K562 (cell line): ENCODE results near the gene CEP131. TPM values are rescaled to one million over a fixed set of nuclear protein-coding genes. Genes with fewer than 3 reads are reported as not detected.

Experiments
- ATAC-seq: fragments of 200-7000 bp; cut with Tn5 transposase; 3 replicates; pipeline ENCODE4 v1.9.1; 2020; ENCODE audit warnings: moderate library complexity
- BruUV-seq: library from RNA; stranded (reverse); fragments of 400-500 nt; replicated peaks from 2 replicates; lab custom pipeline; 2021; lab: Mats Ljungman, UMichigan
- CTCF ChIA-PET: fragments of 300-600 bp; formaldehyde crosslinking; extraction: SDS; loops from one replicate; lab custom pipeline; 2021; ENCODE audit warnings: low intra/inter-chr PET ratio; lab: Yijun Ruan, JAX
- POLR2A ChIA-PET: fragments of 300-600, 350-650 bp; sonication (Branson Sonifier 250); formaldehyde crosslinking; extraction: SDS; loops from one replicate; lab custom pipeline; 2021; ENCODE audit warnings: antibody characterized with exemption, inconsistent platforms; lab: Yijun Ruan, JAX
- DNase-seq, 4 experiments: peaks; one replicate each; pipeline versions ENCODE4 v3.0.0 to v3.0.0-alpha.2; 2011 to 2018; ENCODE audit warnings: low spot score in 3 of 4, mixed read lengths in 3 of 4; ENCODE audit errors: extremely low read depth in 1 of 4
- FAIRE-seq: peaks from 2 replicates; lab custom pipeline; 2011; peaks lifted over from hg19 to GRCh38; lab: Jason Lieb, UNC
- H2AFZ ChIP-seq: 2 replicates; pipeline ENCODE4 v1.6.0; 2011; ENCODE audit warnings: low read depth, low read length, control low read depth, inconsistent platforms
- H3K27ac ChIP-seq: fragments of 200-600 bp; 3 replicates; pipeline ENCODE4 v1.8.0; 2011; ENCODE audit warnings: low read depth, mild to moderate bottlenecking, control low read depth, inconsistent platforms, low read length, moderate library complexity, mixed read lengths; ENCODE audit errors: extremely low read depth
- H3K27me3 ChIP-seq, 2 experiments: fragments of 300-600 bp in 1 of 2; 2 replicates in 1 of 2; 3 replicates in 1 of 2; pipeline versions ENCODE4 v1.6.0 to v1.8.0; 2011; ENCODE audit warnings: inconsistent platforms in 2 of 2, low read length in 2 of 2, mild to moderate bottlenecking in 1 of 2, mixed read lengths in 1 of 2, moderate library complexity in 1 of 2; ENCODE audit not compliant: control insufficient read depth in 2 of 2, insufficient read depth in 2 of 2
- H3K36me3 ChIP-seq: fragments of 300-600 bp; 3 replicates; pipeline ENCODE4 v1.8.0; 2011; ENCODE audit warnings: mild to moderate bottlenecking, low read length, inconsistent platforms; ENCODE audit not compliant: control insufficient read depth, insufficient read depth
- H3K4me1 ChIP-seq, 2 experiments: fragments of 200-600 bp in 1 of 2; replicated peaks in 1 of 2; 2 replicates in 1 of 2; 3 replicates in 1 of 2; pipeline versions ENCODE4 v1.5.1 to v1.8.0; 2011; ENCODE audit warnings: inconsistent platforms in 2 of 2, low read length in 2 of 2, mild to moderate bottlenecking in 1 of 2, mixed read lengths in 1 of 2, moderate library complexity in 1 of 2; ENCODE audit not compliant: control insufficient read depth in 2 of 2, insufficient read depth in 2 of 2
- H3K4me2 ChIP-seq: 2 replicates; pipeline ENCODE4 v1.6.1; 2011; ENCODE audit warnings: low read length, control low read depth, inconsistent platforms, mixed read lengths; ENCODE audit not compliant: insufficient read depth
- H3K4me3 ChIP-seq: fragments of 200-600 bp; sonication (generic), shearing (Covaris generic); 2 replicates; pipeline ENCODE4 v1.5.1; 2016; ENCODE audit warnings: control low read depth, inconsistent platforms
- H3K79me2 ChIP-seq: fragments of 200-600 bp; 3 replicates; pipeline ENCODE4 v1.8.0; 2011; ENCODE audit warnings: low read length, inconsistent platforms; ENCODE audit not compliant: control insufficient read depth, insufficient read depth
- H3K9ac ChIP-seq, 2 experiments: 2 replicates each; pipeline versions ENCODE4 v1.6.0 to v1.6.1; 2011; ENCODE audit warnings: low read depth in 2 of 2, low read length in 2 of 2, control low read depth in 1 of 2, inconsistent platforms in 1 of 2, mild to moderate bottlenecking in 1 of 2, mixed read lengths in 1 of 2; ENCODE audit not compliant: insufficient read depth in 1 of 2
- H3K9me1 ChIP-seq: one replicate; pipeline ENCODE4 v1.6.0; 2011; ENCODE audit warnings: inconsistent platforms, mild to moderate bottlenecking, low read length, moderate library complexity; ENCODE audit not compliant: control insufficient read depth, insufficient read depth
- H3K9me3 ChIP-seq: replicated peaks from 2 replicates; pipeline ENCODE4 v1.5.1; 2011; ENCODE audit warnings: low read depth, low read length, inconsistent platforms; ENCODE audit not compliant: control insufficient read depth, insufficient read depth
- H4K20me1 ChIP-seq: replicated peaks from 2 replicates; pipeline ENCODE4 v1.6.1; 2011; ENCODE audit warnings: low read length, inconsistent platforms, mixed read lengths; ENCODE audit not compliant: control insufficient read depth, insufficient read depth
- ATF3 ChIP-seq, 2 experiments: fragments of 450-650 bp in 1 of 2; sonication (generic) in 1 of 2; formaldehyde crosslinking in 1 of 2; IDR thresholded peaks in 1 of 2; conservative IDR thresholded peaks in 1 of 2; 2 replicates each; pipeline versions ENCODE4 v1.6.1 to v1.8.1; 2016 to 2023; ENCODE audit warnings: mild to moderate bottlenecking in 2 of 2, moderate library complexity in 2 of 2, inconsistent platforms in 1 of 2, missing genetic modification reagents in 1 of 2
- DACH1 ChIP-seq: fragments of 450-650 bp; IDR thresholded peaks from 2 replicates; pipeline ENCODE4 v1.6.1; 2018; ENCODE audit not compliant: partially characterized antibody
- DEAF1 ChIP-seq: fragments of 450-650 bp; formaldehyde crosslinking; IDR thresholded peaks from 2 replicates; pipeline ENCODE4 v1.4.0; 2020; ENCODE audit warnings: mild to moderate bottlenecking, moderate library complexity
- EWSR1 ChIP-seq: fragments of 450-650 bp; IDR thresholded peaks from 2 replicates; pipeline ENCODE4 v1.6.1; 2018; ENCODE audit warnings: borderline replicate concordance, mild to moderate bottlenecking, low read depth, moderate library complexity; ENCODE audit not compliant: partially characterized antibody
- GABPA ChIP-seq: fragments of 200-800 bp; sonication (Bioruptor generic); conservative IDR thresholded peaks from 2 replicates; pipeline ENCODE4 v1.6.1; 2016; ENCODE audit warnings: low read depth, missing genetic modification characterization, missing compliant biosample characterization
- HINFP ChIP-seq: fragments of 450-650 bp; conservative IDR thresholded peaks from 2 replicates; pipeline ENCODE4 v1.6.1; 2016; ENCODE audit warnings: missing genetic modification characterization, low read depth, mild to moderate bottlenecking, control low read depth, missing compliant biosample characterization
- KAT7 ChIP-seq: sonication (generic); formaldehyde crosslinking; IDR thresholded peaks from 2 replicates; pipeline ENCODE4 v1.8.0; 2022; ENCODE audit warnings: missing genetic modification reagents, mild to moderate bottlenecking, borderline replicate concordance
- MBD2 ChIP-seq: sonication (generic); IDR thresholded peaks from 2 replicates; pipeline ENCODE4 v1.6.1; 2016; ENCODE audit warnings: low read depth, borderline replicate concordance
- POLR3A ChIP-seq: IDR thresholded peaks from 2 replicates; pipeline ENCODE4 v1.6.1; 2011; ENCODE audit warnings: borderline replicate concordance, mild to moderate bottlenecking, moderate library complexity; ENCODE audit not compliant: insufficient read length, insufficient read depth; ENCODE audit errors: extremely low read depth
- RAD51 ChIP-seq: fragments of 450-650 bp; IDR thresholded peaks from 2 replicates; pipeline ENCODE4 v1.7.1; 2016; ENCODE audit warnings: low read depth, mild to moderate bottlenecking, borderline replicate concordance
- RBM17 ChIP-seq: fragments of 200-400 bp; formaldehyde crosslinking; IDR thresholded peaks from 2 replicates; pipeline ENCODE4 v1.6.1; 2017; ENCODE audit warnings: low read depth, mild to moderate bottlenecking, low read length, borderline replicate concordance
- ZNF175 ChIP-seq: fragments of 200-800 bp; sonication (Bioruptor generic); IDR thresholded peaks from 2 replicates; pipeline ENCODE4 v1.6.1; 2016; ENCODE audit warnings: low read depth, mild to moderate bottlenecking, missing genetic modification characterization, missing compliant biosample characterization
- WGBS: fragments of 100-300 bp; shearing (Covaris generic); methylation state at CpG from one replicate; pipeline ENCODE4 v1.1.6; 2016; ENCODE audit warnings: low coverage, mixed read lengths; ENCODE audit not compliant: insufficient coverage; ENCODE audit errors: missing lambda C conversion rate; 5-methylcytosine and 5-hydroxymethylcytosine counted together
- in situ Hi-C: fragments of 300-500 bp; cut with MboI; formaldehyde crosslinking; loops from 4 replicates; pipeline ENCODE4 v1.15.0; 2018; ENCODE audit warnings: inconsistent platforms, mixed read lengths
- intact Hi-C: fragments of 100-400 bp; cut with micrococcal nuclease; formaldehyde crosslinking; loops from 2 replicates; pipeline ENCODE4 v1.14.2; 2022
- polyA plus RNA-seq, 8 experiments: library from polyadenylated mRNA; depleted of rRNA in 4 of 8; stranded (reverse) in 5 of 8; unstranded in 3 of 8; fragments of >200 nt; fragmentation: Nextera tagmentation in 2 of 8; fragmentation: Illumina TruSeq in 1 of 8; extraction: Ambion mirVana in 2 of 8; extraction: Trizol in 1 of 8; gene quantifications; 2 replicates each; pipeline versions ENCODE4 v1.2.1 to v1.2.3, GENCODE V29; 2011 to 2014; ENCODE audit warnings: inconsistent platforms in 1 of 8, missing spikeins in 1 of 8
- total RNA-seq, 7 experiments: library from RNA; depleted of rRNA in 6 of 7; stranded (reverse); fragments of >200 nt in 6 of 7; fragmentation: Illumina TruSeq in 2 of 7; extraction: Trizol in 2 of 7; gene quantifications; 2 replicates each; pipeline versions ENCODE4 v1.2.1 to v1.2.3, GENCODE V29; 2011 to 2021; ENCODE audit warnings: low replicate concordance in 1 of 7

The CEP131 gene
- total and polyA plus RNA-seq, 9 of the 15 experiments (the other 6 are each of a cell fraction or from before 2014, with no cell fraction given) = 0.24 to 21.2 (median 2.3) TPM

- Histone ChIP-seq H3K27ac (no peak overlapping the region), H3K9me1 (no peaks in the 10 kb centered on the region), H3K9ac (no peak overlapping the region; a peak in 1 of 4 replicates), H3K9me3 (no peaks in the 10 kb centered on the region), H3K27me3 (no peaks in the 10 kb centered on the region), H3K4me2 (no peak overlapping the region), H4K20me1 (no peaks in the 10 kb centered on the region), H3K36me3 (peaks cover 4% of the 10 kb centered on the region; the same call in 1 of the 3 replicates), H3K79me2 (no peaks in the 10 kb centered on the region), H2AFZ (no peak overlapping the region), H3K4me1 (peaks cover 10 to 63% of the 10 kb centered on the region in 2 experiments), H3K4me3 (no peak overlapping the region)
- DNase-seq = no peak
- ATAC-seq = no peak
- intact Hi-C loops (no loop called here), in situ Hi-C loops (no loop called here)
- TF ChIP-seq ATF3 (IDR thresholded peaks at IDR 0.05) = no peak
- TF ChIP-seq ATF3 (CRISPR knock-in tag; conservative IDR thresholded peaks at IDR 0.05) = no peak
- no peak for TF ChIP-seq DACH1
- no peak for TF ChIP-seq RAD51
- no peak for TF ChIP-seq EWSR1
- no peak for TF ChIP-seq MBD2
- no peak for TF ChIP-seq HINFP (tag)
- TF ChIP-seq RBM17 = no peak
- TF ChIP-seq DEAF1 (CRISPR knock-in tag) = no peak
- no peak for TF ChIP-seq KAT7 (CRISPR knock-in tag)
- TF ChIP-seq GABPA (tag) = no peak
- TF ChIP-seq POLR3A = no peak
- TF ChIP-seq ZNF175 (CRISPR knock-in tag) = no peak
- CTCF ChIA-PET = no interaction called here
- WGBS = 84% methylated on average over 27 of the region's 37 CpGs
- POLR2A ChIA-PET = interaction anchor here (1.3 kb wide), 1 partner anchor 8 kb away, joined by 5 read pairs; no protein-coding TSS in a partner anchor
- no TSS peak for BruUV-seq
- FAIRE-seq = no peak
These were observed 27.5 kb downstream of the CEP131 start for GRCh38 chr17:81194941-81195901.
